HEK293T (cell line): ENCODE data around the gene SPRYD3.

Source experiments
- BHLHE40 ChIP-seq: fragments of 450-650 bp; IDR thresholded peaks from 2 replicates; pipeline ENCODE4 v1.6.1; 2016; ENCODE audit warnings: mild to moderate bottlenecking, moderate library complexity, borderline replicate concordance
- CTBP1 ChIP-seq: fragments of 450-650 bp; IDR thresholded peaks from 2 replicates; pipeline ENCODE4 v1.6.1; 2016; ENCODE audit warnings: borderline replicate concordance
- ELF4 ChIP-seq: fragments of 450-650 bp; IDR thresholded peaks from 2 replicates; pipeline ENCODE4 v1.6.1; 2017; ENCODE audit warnings: antibody characterized with exemption
- FOXK2 ChIP-seq: fragments of 450-650 bp; IDR thresholded peaks from 2 replicates; pipeline ENCODE4 v1.6.1; 2016; ENCODE audit warnings: mild to moderate bottlenecking
- LEF1 ChIP-seq: fragments of 450-650 bp; IDR thresholded peaks from 2 replicates; pipeline ENCODE4 v1.6.1; 2017; ENCODE audit warnings: mild to moderate bottlenecking, borderline replicate concordance
- SP1 ChIP-seq: fragments of 450-650 bp; IDR thresholded peaks from 2 replicates; pipeline ENCODE4 v1.6.1; 2017
- ZNF384 ChIP-seq: fragments of 450-650 bp; IDR thresholded peaks from 2 replicates; pipeline ENCODE4 v1.6.1; 2016

- no peak for TF ChIP-seq SP1
- no peak for TF ChIP-seq BHLHE40
- no peak for TF ChIP-seq CTBP1
- no peak for TF ChIP-seq LEF1
- no peak for TF ChIP-seq ZNF384
- no peak for TF ChIP-seq ELF4
- TF ChIP-seq FOXK2 = no peak
Measured at GRCh38 chr12:53076461-53076860, 2.7 kb downstream of the SPRYD3 start.
